ENCODE measurements around the gene DNAJC5. TPM values are rescaled to one million over a fixed set of nuclear protein-coding genes. Genes with fewer than 3 reads are reported as not detected.

Gene DNAJC5
- total RNA-seq, 2 experiments from 2014 or later: 27.5 to 27.7 TPM

DNA sequence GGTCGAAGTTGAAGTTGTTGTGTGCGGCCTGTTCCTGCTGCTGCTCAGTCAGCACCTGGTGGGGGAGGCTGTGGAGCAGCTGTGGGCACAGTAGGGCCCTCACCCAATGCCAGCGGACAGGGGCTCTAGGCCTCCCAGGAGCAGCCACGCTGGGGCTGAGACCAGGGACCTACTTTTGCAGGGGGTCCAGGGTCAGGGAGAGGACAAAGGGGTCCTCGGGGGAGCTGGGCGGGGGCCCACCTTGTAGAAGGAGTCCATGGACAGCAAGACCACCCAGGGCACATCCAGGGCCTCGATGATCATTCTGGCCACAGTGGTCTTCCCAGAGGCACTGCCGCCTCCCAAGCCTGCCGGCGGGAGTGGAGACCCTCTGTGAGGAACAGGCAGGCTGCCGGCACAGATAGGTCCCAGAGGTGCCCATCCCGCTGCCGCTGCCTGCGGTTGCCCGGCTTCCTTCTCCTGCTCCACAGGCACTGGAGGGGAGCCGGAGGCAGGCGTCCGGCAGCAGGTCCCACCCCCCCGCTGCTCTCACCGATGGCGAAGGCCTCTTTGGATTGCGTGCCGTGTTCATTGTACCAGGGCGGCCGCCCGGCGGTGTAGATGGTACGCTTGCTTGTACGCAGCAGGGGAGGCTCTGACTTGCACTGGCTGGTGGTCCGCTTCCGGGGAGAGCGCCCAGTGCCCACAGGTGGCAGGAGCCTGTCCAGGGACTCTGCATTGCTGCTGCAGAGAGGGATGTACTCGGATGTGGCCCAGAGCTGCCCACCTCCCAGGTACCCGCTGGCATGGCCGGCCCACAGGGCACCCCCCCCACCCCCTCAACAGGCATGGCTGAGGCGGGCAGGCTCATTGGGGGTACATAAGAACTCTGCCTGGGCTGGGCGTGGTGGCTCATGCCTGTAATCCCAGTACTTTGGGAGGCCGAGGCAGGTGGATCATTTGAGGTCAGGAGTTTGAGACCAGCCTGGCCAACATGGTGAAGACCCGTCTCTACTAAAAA lies 51.3 kb downstream of the DNAJC5 start:
- Histone ChIP-seq H3K27ac (ENCODE audit: low read depth, low read length, poor library complexity, severe bottlenecking) (no peak overlapping the region), H2AFZ (ENCODE audit: low read length) (no peak overlapping the region), H4K20me1 (ENCODE audit: insufficient read depth, low read length) (no peaks in the 10 kb centered on the region), H3K4me2 (ENCODE audit: low read length) (no peak overlapping the region), H3K4me3 (ENCODE audit: low read depth, low read length, poor library complexity, severe bottlenecking) (no peak overlapping the region), H3K9me2 (ENCODE audit: insufficient read depth, low read length) (no peaks in the 10 kb centered on the region), H3K4me1 (ENCODE audit: insufficient read depth, low read length, poor library complexity, severe bottlenecking) (peaks cover 32% of the 10 kb centered on the region), H3K9me3 (ENCODE audit: low read length) (no peaks in the 10 kb centered on the region), H3K79me2 (ENCODE audit: insufficient read depth, low read depth, low read length) (peaks cover 13% of the 10 kb centered on the region; the same call in 1 of the 2 replicates), H3K36me3 (ENCODE audit: insufficient read depth, low read length) (peaks cover 37% of the 10 kb centered on the region; the same call in 1 of the 2 replicates)
- TF ChIP-seq EZH2phosphoT487 (IDR thresholded peaks at IDR 0.05; ENCODE audit: borderline replicate concordance, low read depth, low read length): no peak
- TF ChIP-seq, protein P1, sequence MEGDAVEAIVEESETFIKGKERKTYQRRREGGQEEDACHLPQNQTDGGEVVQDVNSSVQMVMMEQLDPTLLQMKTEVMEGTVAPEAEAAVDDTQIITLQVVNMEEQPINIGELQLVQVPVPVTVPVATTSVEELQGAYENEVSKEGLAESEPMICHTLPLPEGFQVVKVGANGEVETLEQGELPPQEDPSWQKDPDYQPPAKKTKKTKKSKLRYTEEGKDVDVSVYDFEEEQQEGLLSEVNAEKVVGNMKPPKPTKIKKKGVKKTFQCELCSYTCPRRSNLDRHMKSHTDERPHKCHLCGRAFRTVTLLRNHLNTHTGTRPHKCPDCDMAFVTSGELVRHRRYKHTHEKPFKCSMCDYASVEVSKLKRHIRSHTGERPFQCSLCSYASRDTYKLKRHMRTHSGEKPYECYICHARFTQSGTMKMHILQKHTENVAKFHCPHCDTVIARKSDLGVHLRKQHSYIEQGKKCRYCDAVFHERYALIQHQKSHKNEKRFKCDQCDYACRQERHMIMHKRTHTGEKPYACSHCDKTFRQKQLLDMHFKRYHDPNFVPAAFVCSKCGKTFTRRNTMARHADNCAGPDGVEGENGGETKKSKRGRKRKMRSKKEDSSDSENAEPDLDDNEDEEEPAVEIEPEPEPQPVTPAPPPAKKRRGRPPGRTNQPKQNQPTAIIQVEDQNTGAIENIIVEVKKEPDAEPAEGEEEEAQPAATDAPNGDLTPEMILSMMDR (conservative IDR thresholded peaks at IDR 0.05; ENCODE audit: low read length): no peak
- DNase-seq (ENCODE audit: low spot score): no peak
- CTCF ChIA-PET (ENCODE audit: unreplicated experiment): no interaction called here
- POLR2A ChIA-PET: no interaction called here
- no TSS peak for BruUV-seq (replicated peaks)
- intact Hi-C loops (cut with micrococcal nuclease; ENCODE audit: unreplicated experiment): no loop called here

DNA sequence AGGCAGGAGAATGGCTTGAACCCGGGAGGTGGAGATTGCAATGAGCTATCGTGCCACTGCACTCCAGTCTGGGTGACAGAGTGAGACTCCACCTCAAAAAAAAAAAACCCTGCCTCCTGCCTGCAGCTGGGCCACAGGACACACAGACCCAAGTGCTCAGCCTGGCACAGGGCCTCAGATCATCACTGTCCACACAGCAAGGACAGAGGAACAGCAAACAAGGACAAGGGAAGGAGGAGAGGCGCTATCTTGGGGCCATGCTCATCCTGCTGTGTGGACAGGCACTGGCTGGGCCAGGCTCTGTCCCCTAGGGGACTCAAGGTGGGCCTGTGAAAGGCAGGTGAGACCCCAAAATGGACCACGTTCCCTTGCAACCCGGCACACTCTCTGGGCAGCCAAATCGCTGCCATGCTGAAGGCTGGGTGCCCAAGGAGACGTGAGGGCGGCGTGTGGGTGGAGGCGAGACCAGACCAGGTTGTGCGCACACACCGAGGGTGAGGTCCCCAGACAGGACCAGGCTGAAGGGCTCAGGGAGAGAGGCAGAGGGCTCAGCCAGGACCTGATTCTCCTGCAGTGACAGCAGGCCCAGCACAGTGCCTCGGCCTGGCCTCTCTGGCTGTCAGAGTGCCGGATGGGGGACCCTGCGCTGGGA lies 52.2 kb downstream of the DNAJC5 start:
- H4K20me1 ChIP-seq (ENCODE audit: insufficient read depth, low read length): no peaks in the 10 kb centered on the region
- ChIA-PET CTCF (ENCODE audit: unreplicated experiment) (no interaction called here), POLR2A (no interaction called here)

More for the DNA sequence above, 52.2 kb downstream of the DNAJC5 start:
- Histone ChIP-seq H3K4me2 (ENCODE audit: low read length) (no peak overlapping the region), H3K36me3 (ENCODE audit: insufficient read depth, low read length) (peaks cover 37% of the 10 kb centered on the region; the same call in 1 of the 2 replicates), H3K27ac (ENCODE audit: low read depth, low read length, poor library complexity, severe bottlenecking) (no peak overlapping the region), H3K79me2 (ENCODE audit: insufficient read depth, low read depth, low read length) (peaks cover 13% of the 10 kb centered on the region; the same call in 1 of the 2 replicates), H2AFZ (ENCODE audit: low read length) (no peak overlapping the region), H3K9me3 (ENCODE audit: low read length) (no peaks in the 10 kb centered on the region), H3K9me2 (ENCODE audit: insufficient read depth, low read length) (no peaks in the 10 kb centered on the region), H3K4me1 (ENCODE audit: insufficient read depth, low read length, poor library complexity, severe bottlenecking) (peaks cover 27% of the 10 kb centered on the region), H3K4me3 (ENCODE audit: low read depth, low read length, poor library complexity, severe bottlenecking) (no peak overlapping the region)
- TF ChIP-seq, protein P1 (conservative IDR thresholded peaks at IDR 0.05; ENCODE audit: low read length): no peak
- no peak for TF ChIP-seq EZH2phosphoT487 (IDR thresholded peaks at IDR 0.05; ENCODE audit: borderline replicate concordance, low read depth, low read length)
- intact Hi-C loops (cut with micrococcal nuclease; ENCODE audit: unreplicated experiment): no loop called here
- no peak for DNase-seq (ENCODE audit: low spot score)
- BruUV-seq (replicated peaks): no TSS peak

Measured in OCI-LY7 (cell line).